ENCODE measurements around the gene PPP3CB. TPM values are rescaled to one million over a fixed set of nuclear protein-coding genes. Genes with fewer than 3 reads are reported as not detected.

PPP3CB gene
- total RNA-seq, 4 donors from 2014 or later = 60.1 to 91.6 (median 68.7) TPM

GRCh38 chr10:73486601-73487000 is 9.2 kb downstream of the PPP3CB start:
- ATAC-seq (no peak), DNase-seq (no peak)
- intact Hi-C loops (cut with DNase I; ENCODE audit: low total_unique reads) = no loop called here
- TF ChIP-seq POLR2A (IDR thresholded peaks at IDR 0.05) (no peak), CTCF (IDR thresholded peaks at IDR 0.05 in 4 of 5, conservative IDR thresholded peaks at IDR 0.05 in 1 of 5) (no peak)
- H3K36me3 ChIP-seq = peaks cover 0 to 6% of the 10 kb centered on the region in 2 donors
- in situ Hi-C loops (cut with MboI; ENCODE audit: low sequenced_read_pairs in 4 of 4) = no loop called here
- H3K27ac ChIP-seq = peak overlapping the region in 1 of 4 donors; percentile 10
- H3K4me3 ChIP-seq = no peak overlapping the region
- no peaks in the 10 kb centered on the region for H3K9me3 ChIP-seq
- no peaks in the 10 kb centered on the region for H3K27me3 ChIP-seq
- peaks cover 8 to 12% of the 10 kb centered on the region in 2 donors for H3K4me1 ChIP-seq

GRCh38 chr10:73485320-73485719 is 10.5 kb downstream of the PPP3CB start:
- no peaks in the 10 kb centered on the region for H3K27me3 ChIP-seq
- ATAC-seq (peak in 1 of 2 donors; percentile 27), DNase-seq (no peak)
- peaks cover 0 to 6% of the 10 kb centered on the region in 2 donors for H3K36me3 ChIP-seq
- in situ Hi-C loops (cut with MboI; ENCODE audit: low sequenced_read_pairs in 4 of 4) = no loop called here
- intact Hi-C loops (cut with DNase I; ENCODE audit: low total_unique reads) = no loop called here
- no peaks in the 10 kb centered on the region for H3K9me3 ChIP-seq
- H3K4me1 ChIP-seq = peaks cover 4 to 17% of the 10 kb centered on the region in 2 donors
- H3K4me3 ChIP-seq = no peak overlapping the region
- TF ChIP-seq POLR2A (IDR thresholded peaks at IDR 0.05) = no peak
- no peak for TF ChIP-seq CTCF (IDR thresholded peaks at IDR 0.05 in 4 of 5, conservative IDR thresholded peaks at IDR 0.05 in 1 of 5)
- H3K27ac ChIP-seq = peak overlapping the region in 2 of 4 donors; percentile 0 to 54

GRCh38 chr10:73480158-73480557 is 15.7 kb downstream of the PPP3CB start:
- Histone ChIP-seq H3K9me3 (no peaks in the 10 kb centered on the region), H3K27ac (peak overlapping the region in 1 of 4 donors; percentile 2), H3K4me3 (no peak overlapping the region), H3K36me3 (peaks cover 0 to 41% of the 10 kb centered on the region in 2 donors), H3K27me3 (no peaks in the 10 kb centered on the region), H3K4me1 (peaks cover 1 to 20% of the 10 kb centered on the region in 2 donors)
- intact Hi-C loops (cut with DNase I; ENCODE audit: low total_unique reads) = no loop called here
- in situ Hi-C loops (cut with MboI; ENCODE audit: low sequenced_read_pairs in 4 of 4) = no loop called here
- ATAC-seq (no peak), DNase-seq (no peak)
- no peak for TF ChIP-seq POLR2A (IDR thresholded peaks at IDR 0.05)
- TF ChIP-seq CTCF (IDR thresholded peaks at IDR 0.05 in 4 of 5, conservative IDR thresholded peaks at IDR 0.05 in 1 of 5) = no peak

GRCh38 chr10:73478636-73479035 is 17.2 kb downstream of the PPP3CB start:
- H3K36me3 ChIP-seq = peaks cover 0 to 56% of the 10 kb centered on the region in 2 donors

More at GRCh38 chr10:73478636-73479035, 17.2 kb downstream of the PPP3CB start:
- Histone ChIP-seq H3K27ac (no peak overlapping the region), H3K9me3 (no peaks in the 10 kb centered on the region), H3K4me3 (no peak overlapping the region), H3K27me3 (no peaks in the 10 kb centered on the region), H3K4me1 (peaks cover 0 to 13% of the 10 kb centered on the region in 2 donors)
- in situ Hi-C loops (cut with MboI; ENCODE audit: low sequenced_read_pairs in 4 of 4) = no loop called here
- TF ChIP-seq POLR2A (IDR thresholded peaks at IDR 0.05) (no peak), CTCF (IDR thresholded peaks at IDR 0.05 in 4 of 5, conservative IDR thresholded peaks at IDR 0.05 in 1 of 5) (no peak)
- DNase-seq (no peak), ATAC-seq (no peak)
- intact Hi-C loops (cut with DNase I; ENCODE audit: low total_unique reads) = no loop called here

All from gastrocnemius medialis (tissue), 4 donors.